ENCODE data around the gene DYNLT1.

- TF ChIP-seq CTCF (IDR thresholded peaks at IDR 0.05) (no peak), POLR2A (IDR thresholded peaks at IDR 0.05) (no peak)
Measured at GRCh38 chr6:158649289-158650143, 5.0 kb upstream of the DYNLT1 start, which contains the start of gene SYTL3.

Measured in testis (tissue), 2 donors.